GM21423 (cell line): ENCODE results near the gene MED13L.

Source experiments
- ATAC-seq: cut with Tn5 transposase; IDR thresholded peaks from one replicate; pipeline ENCODE4 v1.9.1; 2021; ENCODE audit warnings: mild to moderate bottlenecking, moderate library complexity; ENCODE audit not compliant: unreplicated experiment

The MED13L gene

DNA sequence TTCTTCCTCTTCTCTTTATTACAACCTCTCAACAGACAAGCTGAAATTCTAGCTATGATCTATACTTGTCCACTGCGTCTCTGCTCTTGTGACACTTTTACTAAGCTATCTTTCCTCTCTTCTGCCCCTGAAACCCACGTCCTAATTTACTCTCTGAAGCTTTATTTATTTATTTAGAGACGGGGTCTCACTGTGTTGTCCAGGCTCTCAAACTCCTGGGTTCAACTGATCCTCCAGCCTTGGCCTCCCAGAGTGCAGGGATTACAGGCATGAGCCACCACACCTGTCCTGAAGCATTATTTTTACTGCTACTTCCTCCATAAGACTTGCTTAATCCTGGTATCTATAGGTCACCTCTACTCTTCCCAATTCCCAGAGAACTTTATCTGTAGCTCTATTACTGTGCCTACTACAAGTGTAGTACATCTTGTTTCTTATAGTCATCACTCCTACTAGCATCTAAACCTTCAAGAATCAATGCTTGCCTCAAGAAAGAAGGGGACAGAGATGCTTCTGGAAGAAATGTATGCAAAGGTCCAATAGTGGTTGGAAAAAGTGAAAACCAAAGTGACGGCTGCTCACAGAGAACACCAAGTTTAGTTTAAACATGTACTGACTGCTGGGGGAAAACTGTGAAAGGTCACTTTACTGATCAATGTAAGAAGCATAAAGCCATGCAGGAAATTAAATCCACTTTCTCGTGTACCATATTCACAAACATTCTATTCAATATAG is 61.3 kb downstream of the MED13L start:
- no peak for ATAC-seq

DNA sequence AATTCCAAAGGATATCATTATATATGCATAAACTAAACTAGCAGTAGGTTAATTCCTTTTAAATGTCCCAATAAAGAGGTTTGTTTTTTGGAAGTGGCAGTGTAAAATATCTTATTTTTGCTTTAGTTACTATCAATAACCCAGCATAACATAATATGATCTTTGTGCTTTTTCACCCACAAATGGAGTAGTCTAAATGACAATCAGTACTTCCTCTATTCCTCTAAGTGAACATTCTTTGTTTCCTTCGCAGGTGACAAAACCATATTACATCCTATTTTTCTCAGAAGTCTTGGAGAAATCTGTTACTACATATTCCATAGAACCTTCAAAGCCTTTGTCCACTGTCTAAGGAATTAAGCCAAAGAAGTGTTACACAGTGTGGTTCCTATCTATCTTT is 62.5 kb downstream of the MED13L start:
- no peak for ATAC-seq

- no peak for ATAC-seq
Observed at GRCh38 chr12:116213885-116214527, 63.5 kb downstream of the MED13L start.

GRCh38 chr12:116213014-116213413 is 64.5 kb downstream of the MED13L start:
- no peak for ATAC-seq

GRCh38 chr12:116210762-116211161 is 66.7 kb downstream of the MED13L start:
- no peak for ATAC-seq

DNA sequence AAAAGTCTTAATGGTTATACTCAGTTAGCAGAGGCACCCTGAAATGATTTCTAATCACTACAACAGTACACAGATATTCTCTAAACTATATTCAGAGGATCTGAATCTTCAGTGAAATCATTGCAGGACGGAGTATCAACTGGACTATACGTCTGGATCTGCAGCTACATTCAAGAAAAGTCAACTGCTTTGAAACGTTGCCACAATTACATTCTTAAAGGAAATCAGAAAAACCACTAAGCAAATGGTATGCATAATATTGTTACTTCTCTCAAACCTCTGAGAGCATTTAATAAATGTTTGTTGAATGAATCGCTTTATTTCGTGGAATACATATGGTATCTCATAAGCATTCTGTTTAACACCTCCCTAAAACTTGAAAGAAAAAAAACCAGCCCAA is 67.4 kb downstream of the MED13L start:
- ATAC-seq: no peak

- no peak for ATAC-seq
Observed at GRCh38 chr12:116209503-116209902, 68.0 kb downstream of the MED13L start.

DNA sequence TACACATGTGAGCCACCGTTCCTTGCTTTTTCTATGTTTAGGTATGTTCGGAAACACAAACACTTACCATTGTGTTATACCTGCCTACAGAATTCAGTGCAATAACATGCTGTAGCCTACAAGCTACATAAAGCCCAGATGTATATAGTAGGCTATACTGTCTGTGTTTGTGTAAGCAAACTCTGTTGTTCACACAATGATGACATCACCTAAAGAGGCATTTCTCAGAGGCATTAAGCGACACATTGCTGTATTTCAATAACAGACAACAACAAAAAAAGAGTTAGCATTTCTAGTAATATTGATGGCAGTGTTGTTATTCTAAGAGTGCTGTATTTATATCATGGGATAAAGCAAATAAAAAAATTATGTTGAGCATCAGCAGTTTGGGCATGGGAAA is 70.2 kb downstream of the MED13L start:
- ATAC-seq: no peak

- no peak for ATAC-seq
Observed at GRCh38 chr12:116206828-116207227, 70.7 kb downstream of the MED13L start.

- ATAC-seq: no peak
Observed at GRCh38 chr12:116204785-116205184, 72.7 kb downstream of the MED13L start.

DNA sequence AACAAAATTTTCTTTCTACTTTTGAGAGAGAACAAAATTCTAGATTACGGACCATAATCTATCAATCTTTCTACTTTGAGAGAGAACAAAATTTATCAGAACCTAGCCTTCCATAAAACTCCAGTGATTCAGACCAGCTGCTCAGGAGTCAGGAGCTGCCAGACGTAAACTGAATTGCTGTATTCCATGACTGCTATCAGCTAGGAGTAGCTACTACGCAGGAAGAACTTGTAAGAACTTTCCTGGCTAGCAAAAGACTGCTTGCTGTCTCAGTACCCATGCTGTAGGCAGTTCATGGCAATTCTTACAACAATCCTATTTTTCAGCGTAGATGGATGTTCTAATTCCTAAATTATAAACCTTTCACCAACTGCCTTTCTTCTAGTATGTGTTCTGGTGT is 73.3 kb downstream of the MED13L start:
- ATAC-seq: no peak

DNA sequence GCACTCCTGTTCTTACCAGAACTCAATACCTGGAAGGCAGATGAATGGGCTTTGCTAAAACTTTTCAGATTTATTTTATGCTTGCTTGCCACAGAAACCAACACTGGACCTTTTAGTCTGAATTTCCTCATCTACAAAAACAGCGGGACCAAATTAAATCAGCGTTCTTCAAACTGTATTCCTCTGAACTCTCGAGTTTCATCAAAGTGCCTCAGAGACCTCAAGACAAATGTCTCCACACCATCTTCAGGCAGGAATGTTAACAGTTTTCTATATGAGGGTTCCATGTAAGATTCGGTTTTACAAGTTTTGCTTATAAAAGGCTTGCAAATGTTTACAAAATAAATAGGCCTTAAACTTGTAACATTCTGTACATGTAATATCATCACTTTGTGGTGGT is 74.6 kb downstream of the MED13L start:
- no peak for ATAC-seq

DNA sequence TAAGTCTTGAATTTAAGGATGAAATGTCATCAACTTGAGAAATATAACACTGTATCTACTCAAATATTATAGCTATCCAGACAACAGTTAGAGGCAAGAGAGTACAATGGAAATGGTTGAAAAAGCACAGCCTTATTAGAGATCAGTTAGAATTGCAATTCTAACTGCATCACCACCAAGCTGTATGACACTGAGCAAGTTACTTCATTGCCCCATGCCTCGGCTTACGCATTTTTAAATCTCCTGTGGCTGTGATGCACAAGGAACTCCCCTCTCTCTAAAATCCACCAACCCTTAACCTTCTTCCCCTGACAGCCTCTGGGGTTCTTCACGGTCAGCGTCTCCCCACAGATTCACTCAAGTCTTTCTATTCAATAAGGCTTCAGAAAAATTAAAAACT is 75.1 kb downstream of the MED13L start:
- no peak for ATAC-seq

GRCh38 chr12:116201908-116202307 is 75.6 kb downstream of the MED13L start:
- ATAC-seq: no peak

- ATAC-seq: no peak
Observed at GRCh38 chr12:116201359-116201758, 76.1 kb downstream of the MED13L start.

DNA sequence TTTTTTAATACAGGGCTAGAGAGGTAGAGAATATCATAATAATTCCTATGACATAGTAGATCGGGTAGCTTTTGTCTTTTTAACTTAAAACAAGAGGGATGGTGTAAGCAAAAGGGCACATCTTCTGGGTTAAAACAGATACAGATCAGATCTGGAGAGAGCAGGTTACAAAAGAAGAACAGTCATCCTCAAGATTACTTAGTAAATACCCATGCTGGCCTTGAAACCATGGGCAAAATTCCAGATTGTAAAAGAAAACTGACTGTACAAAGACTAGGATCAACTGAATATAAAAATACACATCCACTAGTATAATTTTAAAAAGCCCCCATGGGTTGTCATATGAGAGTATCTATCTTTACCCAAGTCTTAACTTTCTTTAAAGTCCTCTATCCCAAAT is 76.7 kb downstream of the MED13L start:
- no peak for ATAC-seq

DNA sequence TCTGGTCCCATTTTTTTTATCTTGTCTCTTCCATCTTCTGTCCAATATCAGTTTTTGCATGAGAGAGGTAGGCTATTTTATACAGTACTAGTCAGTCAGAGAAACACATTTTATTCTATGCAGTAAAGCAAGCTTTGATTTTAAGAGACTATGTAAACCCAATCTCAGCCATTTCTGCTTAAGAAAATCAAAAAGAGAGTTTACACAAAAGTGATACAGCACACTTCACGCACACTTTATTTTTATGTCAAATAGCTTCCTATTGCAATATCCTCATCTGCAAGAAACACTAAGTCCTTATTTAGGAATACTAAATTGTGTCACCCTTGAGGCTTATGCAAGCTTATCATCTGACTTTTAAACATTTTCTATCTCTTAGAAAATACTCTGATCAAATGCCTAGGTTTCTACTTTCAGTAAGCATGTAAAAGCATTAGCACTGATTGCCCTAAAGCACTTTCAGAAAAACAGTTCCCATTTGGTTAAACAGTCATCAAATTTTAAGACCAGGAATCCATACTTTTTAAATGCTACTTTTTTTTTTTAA is 78.3 kb downstream of the MED13L start:
- ATAC-seq: no peak

GRCh38 chr12:116196752-116197718 is 80.5 kb downstream of the MED13L start:
- no peak for ATAC-seq

DNA sequence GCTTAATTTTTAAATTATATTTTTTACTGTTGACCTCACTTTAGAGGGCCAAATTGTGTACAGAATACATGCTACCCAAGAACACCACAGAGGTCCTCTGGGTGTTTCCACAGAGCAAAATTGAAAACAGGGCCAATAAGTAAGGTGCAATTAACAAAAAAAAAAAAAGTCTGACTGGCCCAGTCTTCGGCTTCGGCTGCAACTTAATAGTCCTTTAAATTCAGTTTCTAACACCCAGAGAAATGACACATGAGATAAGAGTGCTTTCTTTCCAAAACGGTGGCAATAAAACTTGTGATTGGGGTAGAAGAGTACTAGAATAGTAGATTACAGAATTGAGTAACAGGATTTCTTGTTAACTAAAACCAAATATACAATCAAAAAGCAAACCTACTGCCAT is 81.3 kb downstream of the MED13L start:
- no peak for ATAC-seq

DNA sequence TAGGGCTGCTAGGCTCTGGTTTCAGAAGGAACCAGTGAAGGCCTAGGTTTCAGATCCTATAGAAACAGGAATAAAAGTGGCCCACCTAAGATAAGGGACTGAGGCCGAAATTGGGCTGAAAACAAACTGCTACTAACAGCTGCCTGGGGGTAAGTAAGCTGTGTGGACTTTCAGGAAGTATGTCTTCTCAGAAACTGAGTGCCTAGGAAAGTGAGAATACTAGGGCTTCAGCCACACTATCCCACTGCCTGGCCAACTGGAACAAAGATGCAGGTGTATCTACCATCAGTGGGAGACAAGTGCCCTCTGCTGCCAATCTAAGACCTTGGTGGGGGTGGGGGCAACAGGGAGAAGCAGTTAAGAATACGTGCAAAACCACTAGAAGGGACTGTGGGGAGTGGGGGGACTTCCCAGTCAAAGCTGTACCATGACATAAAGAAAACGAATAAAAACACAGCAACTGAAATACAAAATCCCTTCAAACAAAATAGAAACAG is 82.5 kb downstream of the MED13L start:
- ATAC-seq: peak; percentile 88

DNA sequence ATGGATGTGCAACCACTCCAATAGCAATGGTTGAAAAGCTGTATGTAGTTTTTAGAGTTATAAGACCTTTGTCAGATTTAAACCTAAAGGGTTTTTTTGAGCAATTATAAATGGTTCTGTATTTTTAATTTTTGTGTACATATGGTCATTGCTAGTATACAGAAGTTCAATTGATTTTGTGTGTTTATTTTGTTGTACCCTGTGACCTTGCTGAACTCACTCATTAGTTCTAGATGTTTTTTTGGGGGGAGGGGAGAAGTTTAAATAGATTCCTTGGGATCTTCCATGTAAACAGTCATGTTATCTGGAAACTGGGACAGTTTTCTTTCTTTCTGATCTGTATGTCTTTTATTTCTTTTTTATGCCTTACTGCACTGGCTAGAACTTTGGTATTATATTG is 87.8 kb downstream of the MED13L start:
- ATAC-seq: no peak
